Spleen (tissue), 11 donors: ENCODE data around the gene RPL7A. TPM values are rescaled to one million over a fixed set of nuclear protein-coding genes. Genes with fewer than 3 reads are reported as not detected.
"Not testable (repeated sequence)": the region's sequence is repeated elsewhere in the genome, so short reads cannot be mapped to it uniquely, and the experiment has no call there.

ENCODE experiments used
- DNase-seq: peaks from one replicate; pipeline ENCODE4 v3.0.0-alpha.2; 2020
- H3K27ac ChIP-seq, 8 donors: fragments of 200-600 bp; sonication (generic) in 7 of 8; 1 replicate in 4 of 8; 2 replicates in 4 of 8; pipeline versions ENCODE4 v1.5.0 to v1.8.0; 2016 to 2021; ENCODE audit warnings: inconsistent platforms in 4 of 8, mild to moderate bottlenecking in 4 of 8, moderate library complexity in 1 of 8
- H3K27me3 ChIP-seq, 7 donors: fragments of 200-600 bp; sonication (generic) in 6 of 7; replicated peaks in 1 of 7; 1 replicate in 4 of 7; 2 replicates in 3 of 7; pipeline versions ENCODE4 v1.5.0 to v1.8.0; 2016 to 2021; ENCODE audit warnings: inconsistent platforms in 3 of 7, mild to moderate bottlenecking in 1 of 7
- H3K36me3 ChIP-seq, 6 donors: fragments of 200-600 bp; sonication (generic) in 5 of 6; 1 replicate in 4 of 6; 2 replicates in 2 of 6; pipeline versions ENCODE4 v1.5.0 to v1.8.0; 2016 to 2021; ENCODE audit warnings: inconsistent platforms in 2 of 6
- H3K4me1 ChIP-seq, 6 donors: fragments of 200-600 bp; sonication (generic) in 5 of 6; 1 replicate in 3 of 6; 2 replicates in 3 of 6; pipeline versions ENCODE4 v1.5.0 to v1.8.0; 2016 to 2021; ENCODE audit warnings: inconsistent platforms in 3 of 6
- H3K4me3 ChIP-seq, 8 donors: fragments of 200-600 bp; sonication (generic) in 7 of 8; 1 replicate in 4 of 8; 2 replicates in 4 of 8; pipeline versions ENCODE4 v1.5.0 to v1.8.0; 2016 to 2021; ENCODE audit warnings: inconsistent platforms in 4 of 8, mild to moderate bottlenecking in 4 of 8, moderate library complexity in 2 of 8
- H3K9me3 ChIP-seq, 8 donors: fragments of 200-600 bp; sonication (generic) in 7 of 8; 1 replicate in 4 of 8; 2 replicates in 4 of 8; pipeline versions ENCODE4 v1.5.0 to v1.8.0; 2016 to 2021; ENCODE audit warnings: inconsistent platforms in 4 of 8
- CTCF ChIP-seq, 11 experiments: fragments of 200-600 bp in 7 of 11; fragments of 450-650 bp in 4 of 11; sonication (generic) in 4 of 11; IDR thresholded peaks in 8 of 11; conservative IDR thresholded peaks in 3 of 11; 1 replicate in 7 of 11; 2 replicates in 4 of 11; pipeline versions ENCODE4 v1.4.0 to v1.8.0; 2016 to 2021; ENCODE audit warnings: antibody characterized with exemption in 11 of 11, inconsistent platforms in 4 of 11, mild to moderate bottlenecking in 1 of 11
- POLR2A ChIP-seq, 3 donors: fragments of 450-650 bp; IDR thresholded peaks; one replicate each; pipeline ENCODE4 v1.5.1; 2017; ENCODE audit warnings: antibody characterized with exemption in 3 of 3, mild to moderate bottlenecking in 1 of 3
- POLR2AphosphoS5 ChIP-seq, 3 donors: sonication (generic); formaldehyde crosslinking; IDR thresholded peaks; one replicate each; pipeline ENCODE4 v1.5.1; 2017; ENCODE audit warnings: antibody characterized with exemption in 3 of 3
- WGBS, 5 donors: extraction: QIAGEN DNeasy Blood & Tissue Kit in 3 of 5; methylation state at CpG; one replicate each; pipeline versions ENCODE4 v1.1.5 to v1.1.7; 2013 to 2018; 5-methylcytosine and 5-hydroxymethylcytosine counted together
- intact Hi-C: fragments of 100-400 bp; cut with DNase I; formaldehyde crosslinking; loops from one replicate; pipeline ENCODE4 v1.15.0; 2023; ENCODE audit warnings: low total_unique reads
- polyA plus RNA-seq, 3 donors: library from polyadenylated mRNA; stranded (reverse); fragments of 200-250 nt; gene quantifications; one replicate each; pipeline ENCODE4 v1.2.1, GENCODE V29; 2013
- total RNA-seq, 7 donors: library from RNA; depleted of rRNA in 3 of 7; stranded (reverse); fragments of >200 nt in 3 of 7; fragmentation: NEBNext Ultra II Directional in 4 of 7; extraction: Animal tissue kit (Norgen Biotek cat#: 25700) in 4 of 7; gene quantifications; one replicate each; pipeline versions ENCODE4 v1.1.0 to v1.2.1, GENCODE V29; 2016 to 2021
- donor health status: healthy with polysubstance abuse.
- donor health status: DM: no; HTN: no; CAD: no; lungs with moderate emphysema.
- donor health status: DM: no; HTN: no; CAD: no.
- donor health status: Bipolar disorder and iron deficiency.
- donor health status: healthy.
- donor health status: DM: no; HTN: no; CAD: no.
- donor health status: DM: yes; HTN: yes; CAD: no.

The RPL7A gene
- total and polyA plus RNA-seq, 10 donors, result 1,381 to 6,342 (median 1,755) TPM

- H3K27me3 ChIP-seq, result no peaks in the 10 kb centered on the region
- no peak overlapping the region for H3K4me3 ChIP-seq
- H3K4me1 ChIP-seq, result no peaks in the 10 kb centered on the region
- H3K9me3 ChIP-seq, result no peaks in the 10 kb centered on the region
- intact Hi-C loops, result no loop called here
- TF ChIP-seq POLR2AphosphoS5 (IDR thresholded peaks at IDR 0.05), result no peak
- TF ChIP-seq CTCF (IDR thresholded peaks at IDR 0.05 in 8 of 11, conservative IDR thresholded peaks at IDR 0.05 in 3 of 11), result no peak
- TF ChIP-seq POLR2A (IDR thresholded peaks at IDR 0.05), result no peak
- no peaks in the 10 kb centered on the region for H3K36me3 ChIP-seq
- WGBS, 5 donors, result 69 to 91% (median 80%) methylated on average over 2 of the region's 2 CpGs
- H3K27ac ChIP-seq, result no peak overlapping the region
- DNase-seq, result no peak
Measured at GRCh38 chr9:133315997-133316396, 32.0 kb upstream of the RPL7A start.

GRCh38 chr9:133317551-133317950 lies 30.5 kb upstream of the RPL7A start:
- H3K36me3 ChIP-seq, intact Hi-C loops, H3K4me3 ChIP-seq, H3K9me3 ChIP-seq, DNase-seq, H3K27ac ChIP-seq, H3K27me3 ChIP-seq, H3K4me1 ChIP-seq: not testable (repeated sequence)
- WGBS, 5 donors, result 74 to 86% (median 82%) methylated on average over 2 to 13 of the region's 13 CpGs

GRCh38 chr9:133320421-133320881 lies 27.6 kb upstream of the RPL7A start:
- 77 to 87% (median 86%) methylated on average over 11 to 13 of the region's 13 CpGs for WGBS, 5 donors
- TF ChIP-seq POLR2AphosphoS5 (IDR thresholded peaks at IDR 0.05) (no peak), POLR2A (IDR thresholded peaks at IDR 0.05) (no peak), CTCF (IDR thresholded peaks at IDR 0.05 in 8 of 11, conservative IDR thresholded peaks at IDR 0.05 in 3 of 11) (no peak)

GRCh38 chr9:133321411-133321935 lies 26.5 kb upstream of the RPL7A start:
- Histone ChIP-seq H3K4me1 (no peaks in the 10 kb centered on the region), H3K27ac (no peak overlapping the region), H3K36me3 (no peaks in the 10 kb centered on the region), H3K27me3 (no peaks in the 10 kb centered on the region), H3K9me3 (no peaks in the 10 kb centered on the region), H3K4me3 (no peak overlapping the region)
- DNase-seq, result peak; percentile 50
- WGBS, 5 donors, result 74 to 85% (median 80%) methylated on average over 13 of the region's 13 CpGs
- no peak for TF ChIP-seq POLR2A (IDR thresholded peaks at IDR 0.05)
- no peak for TF ChIP-seq CTCF (IDR thresholded peaks at IDR 0.05 in 8 of 11, conservative IDR thresholded peaks at IDR 0.05 in 3 of 11)
- TF ChIP-seq POLR2AphosphoS5 (IDR thresholded peaks at IDR 0.05), result no peak
- intact Hi-C loops, result no loop called here

More at GRCh38 chr9:133320421-133320881, 27.6 kb upstream of the RPL7A start:
- H3K9me3 ChIP-seq, result no peaks in the 10 kb centered on the region
- H3K4me3 ChIP-seq, result no peak overlapping the region
- no peaks in the 10 kb centered on the region for H3K4me1 ChIP-seq
- DNase-seq, result peak; percentile 47
- intact Hi-C loops, result no loop called here
- no peak overlapping the region for H3K27ac ChIP-seq
- H3K27me3 ChIP-seq, result no peaks in the 10 kb centered on the region
- no peaks in the 10 kb centered on the region for H3K36me3 ChIP-seq

- intact Hi-C loops, result no loop called here
- no peaks in the 10 kb centered on the region for H3K9me3 ChIP-seq
- peak; percentile 39 for DNase-seq
- H3K4me1 ChIP-seq, result no peaks in the 10 kb centered on the region
- TF ChIP-seq POLR2A (IDR thresholded peaks at IDR 0.05), result no peak
- TF ChIP-seq CTCF (IDR thresholded peaks at IDR 0.05 in 8 of 11, conservative IDR thresholded peaks at IDR 0.05 in 3 of 11), result no peak
- no peak for TF ChIP-seq POLR2AphosphoS5 (IDR thresholded peaks at IDR 0.05)
- no peak overlapping the region for H3K27ac ChIP-seq
- no peaks in the 10 kb centered on the region for H3K36me3 ChIP-seq
- 64 to 78% (median 65%) methylated on average over 11 to 14 of the region's 14 CpGs for WGBS, 5 donors
- no peak overlapping the region for H3K4me3 ChIP-seq
- no peaks in the 10 kb centered on the region for H3K27me3 ChIP-seq
Measured at GRCh38 chr9:133322701-133323100, 25.3 kb upstream of the RPL7A start.
